ENCODE measurements around the gene GLI2.

DNA sequence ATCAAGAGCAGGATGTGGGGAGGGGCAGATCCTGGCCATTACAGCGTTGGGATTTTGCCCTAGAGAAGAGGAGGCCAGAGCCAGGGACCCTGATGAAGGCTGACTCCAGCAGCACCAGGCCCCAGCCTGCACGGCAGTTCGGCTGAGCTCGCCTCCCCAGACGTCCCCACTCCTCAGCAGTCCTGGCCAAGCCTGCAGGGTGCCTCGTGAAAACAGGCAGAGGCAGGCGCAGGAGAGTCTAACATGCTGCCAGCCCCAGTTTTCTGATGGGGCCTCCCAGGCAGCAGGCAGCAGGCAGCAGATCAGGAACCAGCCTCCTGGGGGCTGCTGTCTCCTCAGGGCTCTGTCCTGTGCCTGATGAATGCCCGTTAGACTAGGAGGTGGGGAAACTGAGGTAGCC, 19.7 kb upstream of the GLI2 start:
- no peak for TF ChIP-seq EGR1 (conservative IDR thresholded peaks at IDR 0.05)
- no peak for TF ChIP-seq KLF13 (tag; IDR thresholded peaks at IDR 0.05; ENCODE audit: borderline replicate concordance, low read depth)
- no peak for TF ChIP-seq SRSF3 (IDR thresholded peaks at IDR 0.05; ENCODE audit: insufficient read depth, low read length)
- TF ChIP-seq ATF2 (CRISPR knock-in tag; IDR thresholded peaks at IDR 0.05) = no peak
- TF ChIP-seq ETV6 (IDR thresholded peaks at IDR 0.05; ENCODE audit: borderline replicate concordance in 1 of 2, low read depth in 2 of 2, low read length in 1 of 2) = no peak
- TF ChIP-seq ETV6 (CRISPR knock-in tag; IDR thresholded peaks at IDR 0.05; ENCODE audit: borderline replicate concordance) = no peak
- TF ChIP-seq, protein P1, sequence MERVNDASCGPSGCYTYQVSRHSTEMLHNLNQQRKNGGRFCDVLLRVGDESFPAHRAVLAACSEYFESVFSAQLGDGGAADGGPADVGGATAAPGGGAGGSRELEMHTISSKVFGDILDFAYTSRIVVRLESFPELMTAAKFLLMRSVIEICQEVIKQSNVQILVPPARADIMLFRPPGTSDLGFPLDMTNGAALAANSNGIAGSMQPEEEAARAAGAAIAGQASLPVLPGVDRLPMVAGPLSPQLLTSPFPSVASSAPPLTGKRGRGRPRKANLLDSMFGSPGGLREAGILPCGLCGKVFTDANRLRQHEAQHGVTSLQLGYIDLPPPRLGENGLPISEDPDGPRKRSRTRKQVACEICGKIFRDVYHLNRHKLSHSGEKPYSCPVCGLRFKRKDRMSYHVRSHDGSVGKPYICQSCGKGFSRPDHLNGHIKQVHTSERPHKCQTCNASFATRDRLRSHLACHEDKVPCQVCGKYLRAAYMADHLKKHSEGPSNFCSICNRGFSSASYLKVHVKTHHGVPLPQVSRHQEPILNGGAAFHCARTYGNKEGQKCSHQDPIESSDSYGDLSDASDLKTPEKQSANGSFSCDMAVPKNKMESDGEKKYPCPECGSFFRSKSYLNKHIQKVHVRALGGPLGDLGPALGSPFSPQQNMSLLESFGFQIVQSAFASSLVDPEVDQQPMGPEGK (CRISPR knock-in tag; IDR thresholded peaks at IDR 0.05; ENCODE audit: borderline replicate concordance) = no peak

Measured in K562 (cell line).